H1 (cell line): ENCODE data around the gene PCID2. TPM values are rescaled to one million over a fixed set of nuclear protein-coding genes. Genes with fewer than 3 reads are reported as not detected.
A peak's percentile ranks its signal among the peaks of the same experiment; 100 is the strongest.

Experiments used
- CTCF ChIA-PET: fragments of 300-600 bp; sonication (Branson Sonifier 250); formaldehyde crosslinking; loops from one replicate; lab custom pipeline; 2021; ENCODE audit not compliant: partially characterized antibody; lab: Charles Lee
- POLR2A ChIA-PET: fragments of 300-600 bp; sonication (Branson Sonifier 250); formaldehyde crosslinking; loops from one replicate; lab custom pipeline; 2021; ENCODE audit warnings: inconsistent platforms; ENCODE audit not compliant: partially characterized antibody; lab: Charles Lee
- DNase-seq, 2 experiments: peaks; one replicate each; pipeline versions ENCODE4 v3.0.0 to v3.0.0-alpha.2; 2010 to 2022; ENCODE audit warnings: low spot score in 2 of 2, low read depth in 1 of 2, mixed read lengths in 1 of 2
- FAIRE-seq: peaks from 2 replicates; lab custom pipeline; 2011; peaks lifted over from hg19 to GRCh38; lab: Jason Lieb, UNC
- H2AFZ ChIP-seq: 2 replicates; pipeline ENCODE4 v1.8.1; 2012; ENCODE audit warnings: low read length, inconsistent platforms
- H2AK5ac ChIP-seq: 2 replicates; pipeline ENCODE4 v1.6.1; 2013; ENCODE audit warnings: low read depth, low read length
- H2BK120ac ChIP-seq: replicated peaks from 2 replicates; pipeline ENCODE3; 2013; ENCODE audit warnings: low read depth, low read length, inconsistent platforms
- H2BK12ac ChIP-seq: 2 replicates; pipeline ENCODE4 v1.6.1; 2013; ENCODE audit warnings: low read depth, low read length
- H2BK15ac ChIP-seq: 2 replicates; pipeline ENCODE4 v1.6.1; 2013; ENCODE audit warnings: low read length
- H2BK20ac ChIP-seq: 2 replicates; pipeline ENCODE4 v1.6.1; 2013; ENCODE audit warnings: low read length
- H2BK5ac ChIP-seq: 2 replicates; pipeline ENCODE4 v1.6.1; 2013; ENCODE audit warnings: low read depth, low read length
- H3K14ac ChIP-seq: 2 replicates; pipeline ENCODE4 v1.6.1; 2013; ENCODE audit warnings: inconsistent platforms; ENCODE audit not compliant: insufficient read length
- H3K18ac ChIP-seq: 2 replicates; pipeline ENCODE4 v1.6.1; 2013; ENCODE audit warnings: low read length; ENCODE audit errors: extremely low read depth
- H3K23ac ChIP-seq: 2 replicates; pipeline ENCODE4 v1.6.1; 2013; ENCODE audit warnings: inconsistent platforms; ENCODE audit not compliant: insufficient read length
- H3K23me2 ChIP-seq: 2 replicates; pipeline ENCODE4 v1.6.1; 2013; ENCODE audit warnings: low read depth, low read length
- H3K27ac ChIP-seq: 2 replicates; pipeline ENCODE4 v1.6.1; 2011; ENCODE audit warnings: low read depth, low read length, inconsistent platforms
- H3K27me3 ChIP-seq, 4 experiments: replicated peaks in 1 of 4; 1 replicate in 1 of 4; 2 replicates in 3 of 4; pipeline versions ENCODE4 v1.6.1 to v1.8.1; 2011 to 2013; ENCODE audit warnings: low read length in 3 of 4, mild to moderate bottlenecking in 3 of 4, inconsistent platforms in 2 of 4, mixed read lengths in 2 of 4, moderate library complexity in 1 of 4; ENCODE audit not compliant: control insufficient read depth in 3 of 4, insufficient read depth in 3 of 4; ENCODE audit errors: extremely low read depth in 1 of 4
- H3K36me3 ChIP-seq, 4 experiments: 2 replicates each; pipeline versions ENCODE4 v1.6.1 to v1.8.1; 2011 to 2013; ENCODE audit warnings: mild to moderate bottlenecking in 4 of 4, low read length in 3 of 4, moderate library complexity in 2 of 4, control low read depth in 1 of 4, inconsistent platforms in 1 of 4; ENCODE audit not compliant: insufficient read depth in 4 of 4, control insufficient read depth in 2 of 4
- H3K4ac ChIP-seq: replicated peaks from 2 replicates; pipeline ENCODE3; 2013; ENCODE audit warnings: low read length, low read depth, mixed read lengths, inconsistent platforms; ENCODE audit not compliant: insufficient read length
- H3K4me1 ChIP-seq, 4 experiments: replicated peaks in 1 of 4; 1 replicate in 1 of 4; 2 replicates in 3 of 4; pipeline versions ENCODE4 v1.6.1 to v1.8.1; 2011 to 2013; ENCODE audit warnings: low read length in 3 of 4, inconsistent platforms in 2 of 4, mixed read lengths in 1 of 4; ENCODE audit not compliant: insufficient read depth in 4 of 4, control insufficient read depth in 3 of 4
- H3K4me2 ChIP-seq, 2 experiments: 2 replicates each; pipeline versions ENCODE4 v1.6.1 to v1.8.1; 2011 to 2013; ENCODE audit warnings: low read depth in 2 of 2, low read length in 2 of 2, control low read depth in 1 of 2, inconsistent platforms in 1 of 2, mild to moderate bottlenecking in 1 of 2; ENCODE audit not compliant: insufficient read depth in 1 of 2
- H3K4me3 ChIP-seq, 4 experiments: fragments of 200-600, 300-600 bp in 1 of 4; sonication (generic), shearing (Covaris generic), sonication (Bioruptor Twin) in 1 of 4; 2 replicates each; pipeline versions ENCODE4 v1.5.1 to v1.8.1; 2011 to 2016; ENCODE audit warnings: low read length in 4 of 4, low read depth in 3 of 4, control low read depth in 2 of 4, inconsistent platforms in 2 of 4, mild to moderate bottlenecking in 2 of 4, mixed read lengths in 1 of 4, moderate library complexity in 1 of 4; ENCODE audit not compliant: insufficient read depth in 2 of 4; ENCODE audit errors: extremely low read depth in 1 of 4
- H3K56ac ChIP-seq: replicated peaks from 2 replicates; pipeline ENCODE3; 2013; ENCODE audit warnings: low read depth, mild to moderate bottlenecking, mixed read lengths, low read length, inconsistent platforms; ENCODE audit not compliant: insufficient read length
- H3K79me1 ChIP-seq: 2 replicates; pipeline ENCODE4 v1.6.1; 2013; ENCODE audit warnings: low read depth, low read length, control low read depth
- H3K79me2 ChIP-seq, 2 experiments: 2 replicates each; pipeline versions ENCODE4 v1.6.1 to v1.8.1; 2012 to 2013; ENCODE audit warnings: low read length in 2 of 2, mild to moderate bottlenecking in 2 of 2, inconsistent platforms in 1 of 2; ENCODE audit not compliant: insufficient read depth in 2 of 2, control insufficient read depth in 1 of 2
- H3K9ac ChIP-seq, 4 experiments: replicated peaks in 1 of 4; 1 replicate in 1 of 4; 2 replicates in 3 of 4; pipeline versions ENCODE4 v1.6.1 to v1.8.1; 2011 to 2013; ENCODE audit warnings: low read depth in 3 of 4, low read length in 3 of 4, control low read depth in 2 of 4, mild to moderate bottlenecking in 2 of 4, moderate library complexity in 2 of 4, inconsistent platforms in 1 of 4; ENCODE audit errors: extremely low read depth in 1 of 4
- H3K9me3 ChIP-seq, 2 experiments: 2 replicates each; pipeline versions ENCODE4 v1.6.1 to v1.8.1; 2012 to 2013; ENCODE audit warnings: mild to moderate bottlenecking in 2 of 2, moderate library complexity in 2 of 2, control low read depth in 1 of 2, inconsistent platforms in 1 of 2, low read depth in 1 of 2, low read length in 1 of 2, mixed read lengths in 1 of 2; ENCODE audit not compliant: insufficient read depth in 2 of 2
- H4K20me1 ChIP-seq, 2 experiments: replicated peaks in 1 of 2; 2 replicates each; pipeline versions ENCODE3 to v1.8.1; 2011 to 2013; ENCODE audit warnings: inconsistent platforms in 2 of 2, low read length in 2 of 2, mild to moderate bottlenecking in 1 of 2; ENCODE audit not compliant: insufficient read depth in 2 of 2, control insufficient read depth in 1 of 2
- H4K5ac ChIP-seq: 2 replicates; pipeline ENCODE4 v1.6.1; 2013; ENCODE audit warnings: low read length, low read depth, mixed read lengths, inconsistent platforms; ENCODE audit not compliant: insufficient read length
- H4K8ac ChIP-seq: 2 replicates; pipeline ENCODE4 v1.8.0; 2013; ENCODE audit warnings: mild to moderate bottlenecking, moderate library complexity, low read length, inconsistent platforms; ENCODE audit not compliant: insufficient read depth; ENCODE audit errors: extremely low read depth
- H4K91ac ChIP-seq: replicated peaks from 2 replicates; pipeline ENCODE3; 2013; ENCODE audit warnings: low read length, mixed read lengths, inconsistent platforms; ENCODE audit not compliant: insufficient read length
- GABPA ChIP-seq: IDR thresholded peaks from 2 replicates; pipeline ENCODE4 v1.6.1; 2011; ENCODE audit warnings: mild to moderate bottlenecking, low read length, moderate library complexity, borderline replicate concordance; ENCODE audit not compliant: insufficient read depth
- KDM1A ChIP-seq: fragments of 200-600, 300-600 bp; sonication (generic); IDR thresholded peaks from 2 replicates; pipeline ENCODE4 v1.7.1; 2016; ENCODE audit warnings: mild to moderate bottlenecking, low read length, borderline replicate concordance
- WGBS, 2 experiments: shearing (Covaris generic) in 1 of 2; methylation state at CpG; one replicate each; pipeline versions ENCODE4 v1.1.6 to v1.1.7; 2013 to 2015; ENCODE audit warnings: low lambda C conversion rate in 2 of 2, mixed read lengths in 2 of 2, inconsistent platforms in 1 of 2, low coverage in 1 of 2, missing lambda C conversion rate in 1 of 2; ENCODE audit not compliant: insufficient replicate concordance in 2 of 2, insufficient coverage in 1 of 2, insufficient read length in 1 of 2; ENCODE audit errors: extremely low coverage in 1 of 2, missing lambda C conversion rate in 1 of 2; 5-methylcytosine and 5-hydroxymethylcytosine counted together
- polyA plus RNA-seq, 7 experiments: library from polyadenylated mRNA; depleted of rRNA in 3 of 7; stranded (reverse) in 5 of 7; unstranded in 2 of 7; fragments of >200 nt in 5 of 7; fragments of 200-250 nt in 2 of 7; gene quantifications; 1 replicate in 5 of 7; 2 replicates in 1 of 7; 4 replicates in 1 of 7; pipeline versions ENCODE4 v1.2.1 to v1.2.3, GENCODE V29; 2011 to 2013; ENCODE audit warnings: missing spikeins in 2 of 7, mixed read lengths in 2 of 7
- total RNA-seq: library from RNA; stranded (reverse); fragmentation: NEBNext Ultra II Directional; extraction: Animal tissue kit (Norgen Biotek cat#: 25700); gene quantifications from 2 replicates; pipeline ENCODE4 v1.2.1, GENCODE V29; 2021

Gene PCID2
- total and polyA plus RNA-seq, 2 of the 8 experiments (the other 6 are each of a cell fraction or from before 2014, with no cell fraction given) = 72.4 to 72.8 TPM

- Histone ChIP-seq H3K18ac (no peak overlapping the region), H3K14ac (no peak overlapping the region), H2BK12ac (peak overlapping the region; percentile 17; the same call in 1 of the 2 replicates), H2BK5ac (no peak overlapping the region)
- FAIRE-seq = no peak
- TF ChIP-seq KDM1A = 0 out of 2 replicates have a peak, but pooled peaks have one; percentile 22
- TF ChIP-seq GABPA = no peak
- TF ChIP-seq, all 59 proteins: peak for 1
- no peak overlapping the region for H3K9ac ChIP-seq
- H4K8ac ChIP-seq = no peak overlapping the region
- H3K23ac ChIP-seq = no peak overlapping the region
- no peak overlapping the region for H3K4me3 ChIP-seq
- no peak overlapping the region for H2BK20ac ChIP-seq
- H4K20me1 ChIP-seq = no peaks in the 10 kb centered on the region
- H3K79me2 ChIP-seq = no peaks in the 10 kb centered on the region
- 91% methylated on average over 24 of the region's 26 CpGs; no CpG with 5 or more reads in 1 of the 2 experiments for WGBS, 2 experiments
- ChIA-PET POLR2A (interaction anchor here (1.2 kb wide), 1 partner anchor 11 kb away, joined by 3 read pairs; no protein-coding TSS in a partner anchor), CTCF (interaction anchor here (1.2 to 1.6 kb wide), 3 partner anchors 17 to 111 kb away, joined by 3 to 5 read pairs (median 5); no protein-coding TSS in a partner anchor)
- H3K23me2 ChIP-seq = no peaks in the 10 kb centered on the region
- H2AFZ ChIP-seq = no peak overlapping the region
- H3K56ac ChIP-seq = no peak overlapping the region
- H3K27ac ChIP-seq = no peak overlapping the region
- DNase-seq = no peak
- H2BK15ac ChIP-seq = no peak overlapping the region
- H2AK5ac ChIP-seq = no peak overlapping the region
- peaks cover 0 to 3% (median under 1%) of the 10 kb centered on the region in 4 experiments; a peak in 4 of 7 replicates for H3K4me1 ChIP-seq
- H3K9me3 ChIP-seq = no peaks in the 10 kb centered on the region
- no peaks in the 10 kb centered on the region for H3K36me3 ChIP-seq
- no peak overlapping the region for H3K4ac ChIP-seq
- H4K5ac ChIP-seq = no peak overlapping the region
- H3K79me1 ChIP-seq = no peaks in the 10 kb centered on the region
- H3K4me2 ChIP-seq = no peak overlapping the region
- no peaks in the 10 kb centered on the region for H3K27me3 ChIP-seq
- peak overlapping the region; percentile 17 for H4K91ac ChIP-seq
- no peak overlapping the region for H2BK120ac ChIP-seq
Observed at GRCh38 chr13:113140677-113141600, 67.5 kb downstream of the PCID2 start.
